ENCODE results near the gene CDK19.
"Not testable (repeated sequence)": the region's sequence is repeated elsewhere in the genome, so short reads cannot be mapped to it uniquely, and the experiment has no call there.

GRCh38 chr6:110719601-110720000 is 95.7 kb downstream of the CDK19 start:
- TF ChIP-seq CTCF, POLR2A (IDR thresholded peaks at IDR 0.05): not testable (repeated sequence)
